Left ventricle myocardium inferior (tissue), 1 donor: Measurements from ENCODE around the gene MOB3A. TPM values are rescaled to one million over a fixed set of nuclear protein-coding genes. Genes with fewer than 3 reads are reported as not detected.

Experiments used
- DNase-seq: peaks from one replicate; pipeline ENCODE4 v3.0.0-alpha.2; 2020
- H3K27ac ChIP-seq: fragments of 200-600 bp; replicated peaks from 2 replicates; pipeline ENCODE4 v1.8.0; 2021
- H3K27me3 ChIP-seq: fragments of 200-600 bp; 2 replicates; pipeline ENCODE4 v1.8.0; 2021; ENCODE audit warnings: low read depth
- H3K36me3 ChIP-seq: fragments of 200-600 bp; 2 replicates; pipeline ENCODE4 v1.8.0; 2021
- H3K4me1 ChIP-seq: fragments of 200-600 bp; 2 replicates; pipeline ENCODE4 v1.8.0; 2021
- H3K4me3 ChIP-seq: fragments of 200-600 bp; 2 replicates; pipeline ENCODE4 v1.8.0; 2021; ENCODE audit warnings: mild to moderate bottlenecking, moderate library complexity
- H3K9me3 ChIP-seq: fragments of 200-600 bp; replicated peaks from 2 replicates; pipeline ENCODE4 v1.8.0; 2021
- intact Hi-C: fragments of 100-400 bp; cut with micrococcal nuclease; formaldehyde crosslinking; loops from one replicate; pipeline ENCODE4 v1.11.0; 2022
- total RNA-seq: library from RNA; stranded (reverse); fragmentation: NEBNext Ultra II Directional; extraction: Animal tissue kit (Norgen Biotek cat#: 25700); gene quantifications from one replicate; pipeline ENCODE4 v1.2.1, GENCODE V29; 2021
- TF ChIP-seq, protein P1 (sequence below): fragments of 200-600 bp; IDR thresholded peaks from 2 replicates; pipeline ENCODE4 v1.8.0; 2021; ENCODE audit warnings: antibody characterized with exemption, mild to moderate bottlenecking, borderline replicate concordance
- donor health status: DM: no; HTN: yes; CAD: no; lungs with severe emphysema.

MOB3A gene
- total RNA-seq, 1 donor from 2014 or later = 16.1 TPM

DNA sequence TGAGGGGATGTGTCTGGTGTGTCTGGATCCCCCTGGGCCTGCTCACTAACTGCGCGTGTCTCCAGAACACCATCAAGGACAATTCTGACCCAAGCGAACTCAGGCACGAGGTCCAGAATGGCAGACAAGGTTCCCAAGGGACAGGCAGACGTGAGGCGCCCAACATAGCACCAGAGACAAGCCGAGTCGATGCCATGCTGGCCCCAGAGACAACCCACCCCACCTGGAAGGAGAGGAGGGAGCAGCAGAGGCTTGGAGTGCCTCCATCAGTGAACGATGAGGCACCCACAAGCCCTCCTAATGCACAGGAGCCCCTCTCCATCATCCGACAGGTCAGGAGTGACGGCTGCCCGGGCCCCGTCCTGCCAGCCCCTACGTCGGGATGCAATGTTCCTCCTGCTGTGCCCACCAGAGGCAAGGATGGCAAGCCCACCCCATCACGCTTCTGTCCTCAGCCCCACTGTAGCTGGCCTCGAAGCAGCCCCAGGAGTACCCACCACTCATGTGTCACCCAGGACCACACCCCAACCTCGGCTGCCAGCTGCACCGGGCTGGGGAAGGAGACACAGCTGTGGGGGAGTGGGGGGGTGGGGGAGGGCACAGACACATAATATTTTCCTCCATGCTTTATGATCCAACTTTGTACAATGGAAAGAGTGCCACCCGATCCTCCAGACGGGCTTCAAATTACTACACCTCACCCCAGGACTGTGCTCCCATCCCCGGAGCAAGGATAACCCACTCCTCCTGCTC lies 43.4 kb upstream of the MOB3A start:
- no peaks in the 10 kb centered on the region for H3K9me3 ChIP-seq
- no peak overlapping the region for H3K27ac ChIP-seq
- peaks cover 36% of the 10 kb centered on the region for H3K4me1 ChIP-seq
- H3K4me3 ChIP-seq = no peak overlapping the region
- H3K36me3 ChIP-seq = peaks cover 48% of the 10 kb centered on the region
- no peak for DNase-seq
- TF ChIP-seq, protein P1, sequence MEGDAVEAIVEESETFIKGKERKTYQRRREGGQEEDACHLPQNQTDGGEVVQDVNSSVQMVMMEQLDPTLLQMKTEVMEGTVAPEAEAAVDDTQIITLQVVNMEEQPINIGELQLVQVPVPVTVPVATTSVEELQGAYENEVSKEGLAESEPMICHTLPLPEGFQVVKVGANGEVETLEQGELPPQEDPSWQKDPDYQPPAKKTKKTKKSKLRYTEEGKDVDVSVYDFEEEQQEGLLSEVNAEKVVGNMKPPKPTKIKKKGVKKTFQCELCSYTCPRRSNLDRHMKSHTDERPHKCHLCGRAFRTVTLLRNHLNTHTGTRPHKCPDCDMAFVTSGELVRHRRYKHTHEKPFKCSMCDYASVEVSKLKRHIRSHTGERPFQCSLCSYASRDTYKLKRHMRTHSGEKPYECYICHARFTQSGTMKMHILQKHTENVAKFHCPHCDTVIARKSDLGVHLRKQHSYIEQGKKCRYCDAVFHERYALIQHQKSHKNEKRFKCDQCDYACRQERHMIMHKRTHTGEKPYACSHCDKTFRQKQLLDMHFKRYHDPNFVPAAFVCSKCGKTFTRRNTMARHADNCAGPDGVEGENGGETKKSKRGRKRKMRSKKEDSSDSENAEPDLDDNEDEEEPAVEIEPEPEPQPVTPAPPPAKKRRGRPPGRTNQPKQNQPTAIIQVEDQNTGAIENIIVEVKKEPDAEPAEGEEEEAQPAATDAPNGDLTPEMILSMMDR = no peak
- intact Hi-C loops = no loop called here
- no peaks in the 10 kb centered on the region for H3K27me3 ChIP-seq

DNA sequence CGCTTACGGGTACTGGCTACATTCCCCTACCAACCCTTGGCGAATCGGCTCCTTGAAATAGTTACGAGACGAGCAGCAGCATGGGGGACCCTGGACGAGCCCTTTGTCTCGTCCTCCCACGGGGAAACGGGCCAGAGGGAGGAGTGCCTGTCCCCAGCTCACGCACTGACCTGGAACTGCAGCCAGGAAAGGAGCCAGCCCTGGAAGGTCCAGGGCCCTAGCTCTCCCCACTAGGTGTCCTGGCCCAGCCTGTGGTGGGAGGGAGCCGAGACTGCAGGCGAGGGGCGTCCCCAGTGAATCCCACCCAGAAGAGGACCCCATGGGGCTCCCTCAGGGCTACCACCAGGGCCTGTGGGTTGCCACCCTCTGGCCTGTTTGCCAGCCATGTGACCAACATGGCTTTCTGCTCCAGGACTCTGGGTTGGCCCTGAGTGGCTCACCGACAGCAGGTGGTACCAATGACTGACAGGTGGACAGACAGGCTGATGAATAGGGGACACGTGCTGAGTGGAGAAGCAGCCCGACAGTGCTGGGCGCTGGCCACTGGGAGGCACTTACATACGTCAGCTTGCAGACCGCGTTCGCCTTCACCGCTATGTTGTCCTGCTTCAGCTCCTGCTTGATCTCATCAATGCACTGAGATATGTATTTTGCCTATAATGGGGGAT lies 42.1 kb upstream of the MOB3A start:
- DNase-seq = no peak
- Histone ChIP-seq H3K9me3 (no peaks in the 10 kb centered on the region), H3K36me3 (peaks cover 52% of the 10 kb centered on the region), H3K27ac (peak overlapping the region; percentile 64), H3K4me3 (no peak overlapping the region), H3K27me3 (no peaks in the 10 kb centered on the region), H3K4me1 (peaks cover 33% of the 10 kb centered on the region)
- intact Hi-C loops = no loop called here
- TF ChIP-seq, protein P1 = peak; percentile 19

DNA sequence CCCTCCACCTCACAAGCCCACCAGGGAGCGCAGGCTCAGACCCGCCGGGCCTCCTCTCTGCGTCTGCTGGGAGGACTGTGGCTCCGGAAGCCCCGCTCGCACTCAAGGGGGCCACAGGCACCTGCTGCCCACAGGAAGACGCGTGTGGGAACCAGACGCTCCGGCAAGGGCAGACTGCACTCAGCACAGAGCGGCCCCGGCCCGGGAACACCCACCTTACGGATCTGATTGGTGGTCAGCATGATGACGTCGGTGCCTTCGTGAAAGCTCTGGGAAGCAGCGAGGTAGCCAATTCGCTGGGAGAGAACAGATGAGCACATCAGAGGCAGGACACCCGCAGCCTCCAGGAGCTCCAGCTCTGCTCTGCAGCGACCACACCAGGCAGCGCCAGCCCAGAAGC lies 40.7 kb upstream of the MOB3A start:
- H3K4me3 ChIP-seq = no peak overlapping the region
- peaks cover 64% of the 10 kb centered on the region for H3K36me3 ChIP-seq
- DNase-seq = no peak
- H3K27ac ChIP-seq = no peak overlapping the region
- intact Hi-C loops = no loop called here
- peaks cover 44% of the 10 kb centered on the region for H3K4me1 ChIP-seq
- H3K27me3 ChIP-seq = no peaks in the 10 kb centered on the region
- no peaks in the 10 kb centered on the region for H3K9me3 ChIP-seq
- TF ChIP-seq, protein P1 = no peak

DNA sequence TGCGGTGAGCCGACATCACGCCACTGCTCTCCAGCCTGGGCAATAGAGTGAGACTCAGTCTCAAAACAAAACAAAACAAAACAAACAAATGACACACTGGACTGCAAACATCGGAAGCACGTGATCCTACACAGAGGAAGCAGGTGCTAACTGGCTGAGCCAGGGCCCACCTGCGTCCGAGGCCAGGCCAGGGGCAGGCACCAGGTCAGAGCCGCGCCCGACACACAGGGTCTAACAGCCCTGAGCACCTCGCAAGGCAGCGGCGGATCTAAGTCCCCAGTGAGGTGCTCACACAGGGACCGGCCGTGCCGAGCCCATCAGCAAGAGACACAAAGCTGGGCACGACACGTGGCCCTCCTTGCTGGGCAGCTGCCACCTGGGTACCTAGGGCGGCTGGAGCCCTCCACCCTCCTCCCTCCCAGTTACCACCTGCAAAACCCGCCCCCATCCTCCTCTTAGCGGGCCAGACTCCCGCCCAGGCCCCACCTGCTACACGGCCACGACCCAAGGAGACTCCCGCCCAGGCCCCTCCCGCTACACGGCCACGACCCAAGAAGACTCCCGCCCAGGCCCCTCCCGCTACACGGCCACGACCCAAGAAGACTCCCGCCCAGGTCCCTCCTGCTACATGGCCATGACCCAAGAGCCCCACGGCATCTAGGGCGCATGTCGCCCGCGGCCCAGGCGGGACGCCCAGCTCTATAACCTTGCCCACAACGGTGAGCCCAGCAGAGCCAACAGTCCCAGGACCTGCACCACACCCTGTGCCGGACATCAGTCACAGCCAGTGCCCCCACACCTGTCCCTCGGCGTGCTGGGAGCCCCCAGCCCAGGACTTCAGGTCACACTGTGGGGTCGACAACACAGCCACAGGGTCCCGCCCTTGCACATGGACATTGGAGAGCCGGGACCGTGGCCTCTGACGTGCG lies 39.6 kb upstream of the MOB3A start:
- no peak for DNase-seq
- no peaks in the 10 kb centered on the region for H3K9me3 ChIP-seq
- H3K27ac ChIP-seq = no peak overlapping the region
- H3K27me3 ChIP-seq = no peaks in the 10 kb centered on the region
- peaks cover 70% of the 10 kb centered on the region for H3K36me3 ChIP-seq
- intact Hi-C loops = no loop called here
- peaks cover 48% of the 10 kb centered on the region for H3K4me1 ChIP-seq
- TF ChIP-seq, protein P1 = no peak
- H3K4me3 ChIP-seq = no peak overlapping the region

DNA sequence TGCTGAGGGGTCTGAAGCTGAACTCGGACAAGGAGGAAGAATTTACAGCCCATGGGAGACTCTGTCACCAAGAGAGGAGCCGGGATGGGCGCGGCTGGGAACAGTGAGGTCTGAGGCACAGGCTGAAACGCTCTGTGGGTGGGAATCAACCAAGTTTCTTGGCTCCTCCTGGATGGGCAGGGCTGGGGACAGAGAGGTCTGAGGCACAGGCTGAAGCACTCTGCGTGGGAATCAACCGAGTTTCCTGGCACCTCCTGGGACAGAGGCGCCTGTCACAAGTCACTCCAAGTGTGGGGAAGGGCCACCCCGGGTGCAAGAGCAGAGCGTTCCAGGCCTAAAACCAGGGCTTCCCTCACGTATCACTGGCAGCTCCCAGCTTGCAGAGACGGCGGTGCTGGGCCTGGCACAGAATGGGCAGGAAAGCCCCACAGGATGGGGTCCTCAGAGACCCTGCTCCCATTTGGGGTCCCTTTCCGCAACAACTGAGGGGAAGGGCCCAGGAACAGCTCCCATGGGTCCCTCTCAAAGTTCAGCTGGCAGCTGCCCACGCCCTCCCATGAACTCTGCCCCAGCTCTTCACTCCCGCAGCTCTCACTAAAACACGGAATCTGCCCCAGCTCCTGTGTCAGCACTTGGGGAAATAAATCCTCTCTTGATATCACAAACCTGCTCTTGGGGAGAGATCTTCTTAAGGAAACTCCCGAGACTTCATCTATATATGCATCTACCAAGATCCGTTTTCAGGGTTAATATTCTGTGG lies 36.8 kb upstream of the MOB3A start:
- TF ChIP-seq, protein P1 = no peak
- H3K4me1 ChIP-seq = peaks cover 49% of the 10 kb centered on the region
- intact Hi-C loops = no loop called here
- H3K27me3 ChIP-seq = no peaks in the 10 kb centered on the region
- H3K9me3 ChIP-seq = no peaks in the 10 kb centered on the region
- H3K4me3 ChIP-seq = no peak overlapping the region
- H3K36me3 ChIP-seq = peaks cover 70% of the 10 kb centered on the region
- DNase-seq = peak; percentile 52
- H3K27ac ChIP-seq = peak overlapping the region; percentile 79
